ENCODE results near the gene PACRG. TPM values are rescaled to one million over a fixed set of nuclear protein-coding genes. Genes with fewer than 3 reads are reported as not detected.

Gene PACRG
- total RNA-seq, 1 experiment from 2014 or later = 0.52 TPM

DNA sequence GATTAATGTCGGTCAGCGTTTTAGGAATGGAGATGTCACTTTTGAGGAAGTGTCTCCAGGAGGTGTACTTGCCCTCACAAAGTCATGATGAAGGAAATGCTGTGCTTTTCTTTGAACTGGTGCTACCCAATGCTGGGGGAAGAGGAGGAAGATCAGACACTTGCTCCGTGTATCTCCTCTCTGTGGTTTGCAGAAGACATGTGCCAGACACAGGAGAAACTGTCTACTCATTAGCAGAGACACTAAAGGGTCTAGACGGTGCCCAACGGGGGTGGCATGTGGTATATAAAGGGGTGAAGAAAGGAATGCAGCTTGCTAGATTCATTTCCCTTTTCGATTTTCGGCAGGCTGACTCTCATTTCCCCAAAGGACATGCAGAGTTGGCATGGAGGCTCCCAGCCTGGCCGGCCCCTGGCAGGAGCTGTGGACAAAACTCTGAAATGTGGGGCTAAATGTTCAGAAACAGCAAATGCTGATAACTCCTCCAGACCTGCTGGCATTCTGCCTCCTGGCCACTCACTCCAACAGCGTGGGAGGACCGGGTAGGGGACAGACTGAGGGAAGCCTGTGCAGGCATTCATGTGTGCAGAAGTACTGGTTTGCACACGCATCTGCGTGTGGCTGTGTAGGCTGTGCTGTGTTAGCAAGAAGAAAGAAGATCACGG lies 627.1 kb downstream of the PACRG start:
- no peaks in the 10 kb centered on the region for H3K27me3 ChIP-seq (ENCODE audit: control insufficient read depth, insufficient read depth, low read length)
- DNase-seq = no peak
- no peak overlapping the region for H3K4me3 ChIP-seq (ENCODE audit: insufficient read depth, low read depth, low read length)
- H3K36me3 ChIP-seq (replicated peaks; ENCODE audit: control insufficient read depth, insufficient read depth, low read length) = no peaks in the 10 kb centered on the region

DNA sequence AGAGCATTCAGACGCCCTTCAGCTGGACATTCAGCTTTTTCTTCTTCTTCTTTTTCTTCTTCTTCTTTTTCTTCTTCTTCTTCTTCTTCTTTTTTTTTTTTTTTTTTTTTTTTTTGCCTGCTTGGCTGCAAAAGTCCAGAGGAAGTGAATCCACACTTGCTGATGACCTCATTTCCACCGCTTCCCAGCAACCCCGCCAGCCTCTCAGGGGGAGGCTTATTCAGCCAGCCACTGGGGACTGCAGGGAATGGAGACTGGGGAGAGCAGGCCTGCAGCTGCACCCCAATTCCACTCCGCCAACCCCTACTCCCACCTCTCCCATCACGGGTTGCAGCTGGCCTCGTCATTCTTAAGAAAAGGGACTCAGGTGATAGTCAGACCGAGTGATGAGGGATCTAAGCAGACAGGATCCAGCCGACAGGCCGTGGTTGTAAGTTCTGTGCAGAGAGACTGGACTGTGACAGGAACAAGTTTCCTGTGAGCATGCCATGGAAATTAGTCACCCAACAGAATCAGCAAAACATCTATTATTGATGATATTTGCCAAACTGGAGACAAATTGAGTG lies 627.7 kb downstream of the PACRG start:
- no peak for DNase-seq
- Histone ChIP-seq H3K27me3 (ENCODE audit: control insufficient read depth, insufficient read depth, low read length) (no peaks in the 10 kb centered on the region), H3K4me3 (ENCODE audit: insufficient read depth, low read depth, low read length) (no peak overlapping the region), H3K36me3 (replicated peaks; ENCODE audit: control insufficient read depth, insufficient read depth, low read length) (no peaks in the 10 kb centered on the region)

DNA sequence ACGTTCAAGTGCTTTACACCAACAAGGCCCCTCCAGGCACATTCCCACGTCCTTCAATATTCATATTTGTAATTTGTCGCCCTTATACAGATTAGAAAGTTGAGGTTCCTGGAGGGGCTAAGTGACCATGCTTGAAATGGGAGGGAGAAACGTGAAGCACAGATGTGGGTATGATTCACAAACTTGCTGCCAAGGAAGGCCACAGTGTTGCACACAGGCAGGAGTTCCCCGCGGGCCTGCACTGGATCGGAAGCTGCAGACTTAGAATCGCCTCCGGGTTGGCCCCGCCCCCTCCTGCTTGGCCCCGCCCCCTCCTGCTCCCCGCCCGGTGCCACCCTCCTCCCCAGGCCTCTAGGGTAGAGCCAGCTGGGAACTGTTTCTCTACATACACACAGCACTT lies 628.5 kb downstream of the PACRG start:
- no peak overlapping the region for H3K4me3 ChIP-seq (ENCODE audit: insufficient read depth, low read depth, low read length)
- DNase-seq = peak; percentile 91
- no peaks in the 10 kb centered on the region for H3K27me3 ChIP-seq (ENCODE audit: control insufficient read depth, insufficient read depth, low read length)
- no peaks in the 10 kb centered on the region for H3K36me3 ChIP-seq (replicated peaks; ENCODE audit: control insufficient read depth, insufficient read depth, low read length)

DNA sequence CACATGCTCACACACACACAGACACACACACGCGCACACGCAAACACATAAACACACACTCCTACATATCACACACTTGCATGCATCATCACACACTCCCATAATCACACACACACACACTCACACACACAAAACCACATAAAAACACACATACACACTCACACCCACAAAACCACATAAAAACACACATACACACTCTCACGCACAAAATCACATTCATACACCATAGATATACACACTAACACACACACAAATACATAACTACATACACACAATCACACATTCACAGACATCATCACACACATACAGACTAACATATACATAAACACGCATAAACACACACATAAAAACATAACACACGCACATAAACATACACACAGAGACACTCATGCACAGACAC lies 629.0 kb downstream of the PACRG start:
- Histone ChIP-seq H3K27me3 (ENCODE audit: control insufficient read depth, insufficient read depth, low read length) (no peaks in the 10 kb centered on the region), H3K36me3 (replicated peaks; ENCODE audit: control insufficient read depth, insufficient read depth, low read length) (no peaks in the 10 kb centered on the region), H3K4me3 (ENCODE audit: insufficient read depth, low read depth, low read length) (no peak overlapping the region)
- no peak for DNase-seq

DNA sequence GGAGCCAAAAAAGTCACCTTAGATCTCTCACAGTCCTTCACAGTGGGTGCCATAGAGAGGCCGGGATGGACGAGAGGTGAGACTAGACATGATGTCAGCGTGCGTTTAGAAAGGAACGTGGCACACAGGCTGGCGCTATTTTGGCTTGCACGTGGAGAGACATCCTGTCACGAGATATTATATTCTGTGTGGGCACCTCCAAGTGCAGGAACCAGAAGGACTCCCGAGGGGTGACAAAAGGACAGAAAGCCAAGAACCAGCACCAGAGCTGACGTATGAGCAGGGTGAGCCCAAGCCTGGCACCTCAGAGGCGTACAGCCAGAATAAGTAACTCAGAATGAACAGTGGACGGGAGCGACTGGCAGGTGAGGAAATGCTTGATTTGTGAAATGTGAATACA lies 636.9 kb downstream of the PACRG start:
- Histone ChIP-seq H3K27me3 (ENCODE audit: control insufficient read depth, insufficient read depth, low read length) (no peaks in the 10 kb centered on the region), H3K4me3 (ENCODE audit: insufficient read depth, low read depth, low read length) (no peak overlapping the region)

More for the DNA sequence above, 636.9 kb downstream of the PACRG start:
- DNase-seq = no peak
- no peaks in the 10 kb centered on the region for H3K36me3 ChIP-seq (replicated peaks; ENCODE audit: control insufficient read depth, insufficient read depth, low read length)

Other genes starting within 250 kb of the PACRG start
- gene PRKN, start 208 bp upstream of the PACRG start, total RNA-seq (2014; rRNA removed; shearing (Covaris generic)) = 0.26 and 0.90 TPM in 2 replicates

All from H7 (cell line).